ENCODE results near the gene OR2M2.

OR2M2 gene, protein sequence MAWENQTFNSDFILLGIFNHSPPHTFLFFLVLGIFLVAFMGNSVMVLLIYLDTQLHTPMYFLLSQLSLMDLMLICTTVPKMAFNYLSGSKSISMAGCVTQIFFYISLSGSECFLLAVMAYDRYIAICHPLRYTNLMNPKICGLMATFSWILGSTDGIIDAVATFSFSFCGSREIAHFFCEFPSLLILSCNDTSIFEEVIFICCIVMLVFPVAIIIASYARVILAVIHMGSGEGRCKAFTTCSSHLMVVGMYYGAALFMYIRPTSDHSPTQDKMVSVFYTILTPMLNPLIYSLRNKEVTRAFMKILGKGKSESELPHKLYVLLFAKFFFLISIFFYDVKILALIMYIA

DNA sequence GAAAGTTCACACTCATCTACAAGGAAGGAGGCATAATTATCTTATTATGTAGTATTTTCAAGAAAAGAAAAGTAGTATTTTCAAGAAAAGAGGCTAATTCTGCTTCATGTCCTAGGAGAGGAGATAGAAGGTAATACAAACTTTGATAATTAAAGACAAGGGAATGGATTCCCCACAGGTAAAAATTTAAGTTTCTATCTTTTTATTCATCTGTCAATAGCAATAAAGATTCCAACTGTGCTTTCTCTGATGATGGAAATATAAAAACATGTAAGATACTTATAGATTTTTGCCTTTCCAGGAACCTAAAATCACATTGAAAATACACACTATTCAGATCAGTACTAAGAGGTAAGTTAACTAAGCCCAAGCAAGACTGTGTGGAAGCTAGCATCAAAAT, at the start of gene OR2M2:
TSS of gene OR2M2 (plus strand) at position 301 of the 400 bp plus-strand sequence. CDS start 5,165 bp downstream, outside the sequence.
- H3K4me1 ChIP-seq (ENCODE audit: control insufficient read depth, insufficient read depth, low read length, unreplicated experiment): no peaks in the 10 kb centered on the region
- H3K4me3 ChIP-seq (ENCODE audit: low read depth, low read length): no peak within 1 kb of the TSS
- H3K36me3 ChIP-seq (ENCODE audit: insufficient read depth, low read length): no peaks in the 10 kb centered on the region
- H3K27ac ChIP-seq (ENCODE audit: low read depth, low read length): no peak within 1 kb of the TSS
- H3K79me2 ChIP-seq (ENCODE audit: control insufficient read depth, insufficient read depth, low read length, unreplicated experiment): no peaks in the 10 kb centered on the region
- H2AFZ ChIP-seq (ENCODE audit: low read length, unreplicated experiment): no peak within 1 kb of the TSS
- H3K27me3 ChIP-seq (ENCODE audit: insufficient read depth, low read length): no peaks in the 10 kb centered on the region

- Histone ChIP-seq H3K36me3 (ENCODE audit: insufficient read depth, low read length) (no peaks in the 10 kb centered on the region), H3K79me2 (ENCODE audit: control insufficient read depth, insufficient read depth, low read length, unreplicated experiment) (no peaks in the 10 kb centered on the region), H3K4me3 (ENCODE audit: low read depth, low read length) (no peak overlapping the region), H3K4me1 (ENCODE audit: control insufficient read depth, insufficient read depth, low read length, unreplicated experiment) (no peaks in the 10 kb centered on the region), H2AFZ (ENCODE audit: low read length, unreplicated experiment) (no peak overlapping the region), H3K27ac (ENCODE audit: low read depth, low read length) (no peak overlapping the region), H3K27me3 (ENCODE audit: insufficient read depth, low read length) (no peaks in the 10 kb centered on the region)
Observed at GRCh38 chr1:248127653-248128052, 47.0 kb upstream of the OR2M2 start.

GRCh38 chr1:248136811-248137210, 37.8 kb upstream of the OR2M2 start:
- no peak overlapping the region for H3K4me3 ChIP-seq (ENCODE audit: low read depth, low read length)
- H3K4me1 ChIP-seq (ENCODE audit: control insufficient read depth, insufficient read depth, low read length, unreplicated experiment): no peaks in the 10 kb centered on the region
- no peak overlapping the region for H3K27ac ChIP-seq (ENCODE audit: low read depth, low read length)
- H3K27me3 ChIP-seq (ENCODE audit: insufficient read depth, low read length): no peaks in the 10 kb centered on the region
- no peak overlapping the region for H2AFZ ChIP-seq (ENCODE audit: low read length, unreplicated experiment)
- no peaks in the 10 kb centered on the region for H3K36me3 ChIP-seq (ENCODE audit: insufficient read depth, low read length)
- H3K79me2 ChIP-seq (ENCODE audit: control insufficient read depth, insufficient read depth, low read length, unreplicated experiment): no peaks in the 10 kb centered on the region

- no peak overlapping the region for H3K27ac ChIP-seq (ENCODE audit: low read depth, low read length)
- no peaks in the 10 kb centered on the region for H3K27me3 ChIP-seq (ENCODE audit: insufficient read depth, low read length)
- H3K36me3 ChIP-seq (ENCODE audit: insufficient read depth, low read length): no peaks in the 10 kb centered on the region
- H3K4me1 ChIP-seq (ENCODE audit: control insufficient read depth, insufficient read depth, low read length, unreplicated experiment): no peaks in the 10 kb centered on the region
- no peak overlapping the region for H3K4me3 ChIP-seq (ENCODE audit: low read depth, low read length)
- H2AFZ ChIP-seq (ENCODE audit: low read length, unreplicated experiment): no peak overlapping the region
- no peaks in the 10 kb centered on the region for H3K79me2 ChIP-seq (ENCODE audit: control insufficient read depth, insufficient read depth, low read length, unreplicated experiment)
Observed at GRCh38 chr1:248140846-248141245, 33.8 kb upstream of the OR2M2 start.

DNA sequence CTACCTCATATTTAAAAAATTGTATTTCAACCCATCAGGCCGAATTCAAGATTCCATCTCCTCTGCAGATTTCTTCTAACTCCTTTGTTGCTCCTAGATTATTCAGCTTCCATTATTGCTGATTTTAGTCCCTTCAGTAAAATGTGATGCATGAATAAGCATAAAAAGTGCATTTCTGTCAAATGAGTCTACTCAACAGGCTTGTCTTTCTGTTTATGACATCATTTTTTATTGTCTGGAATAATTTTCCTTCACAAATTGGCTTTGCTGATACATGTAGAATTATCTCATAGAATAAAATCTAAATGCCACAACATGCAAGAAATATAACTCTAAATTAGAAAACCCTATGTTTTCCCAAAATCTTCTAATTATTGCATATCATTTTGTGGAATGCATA, 31.3 kb upstream of the OR2M2 start:
- no peak overlapping the region for H3K27ac ChIP-seq (ENCODE audit: low read depth, low read length)
- H3K4me3 ChIP-seq (ENCODE audit: low read depth, low read length): no peak overlapping the region
- H3K79me2 ChIP-seq (ENCODE audit: control insufficient read depth, insufficient read depth, low read length, unreplicated experiment): no peaks in the 10 kb centered on the region
- no peaks in the 10 kb centered on the region for H3K4me1 ChIP-seq (ENCODE audit: control insufficient read depth, insufficient read depth, low read length, unreplicated experiment)
- H2AFZ ChIP-seq (ENCODE audit: low read length, unreplicated experiment): no peak overlapping the region
- H3K36me3 ChIP-seq (ENCODE audit: insufficient read depth, low read length): no peaks in the 10 kb centered on the region
- no peaks in the 10 kb centered on the region for H3K27me3 ChIP-seq (ENCODE audit: insufficient read depth, low read length)

DNA sequence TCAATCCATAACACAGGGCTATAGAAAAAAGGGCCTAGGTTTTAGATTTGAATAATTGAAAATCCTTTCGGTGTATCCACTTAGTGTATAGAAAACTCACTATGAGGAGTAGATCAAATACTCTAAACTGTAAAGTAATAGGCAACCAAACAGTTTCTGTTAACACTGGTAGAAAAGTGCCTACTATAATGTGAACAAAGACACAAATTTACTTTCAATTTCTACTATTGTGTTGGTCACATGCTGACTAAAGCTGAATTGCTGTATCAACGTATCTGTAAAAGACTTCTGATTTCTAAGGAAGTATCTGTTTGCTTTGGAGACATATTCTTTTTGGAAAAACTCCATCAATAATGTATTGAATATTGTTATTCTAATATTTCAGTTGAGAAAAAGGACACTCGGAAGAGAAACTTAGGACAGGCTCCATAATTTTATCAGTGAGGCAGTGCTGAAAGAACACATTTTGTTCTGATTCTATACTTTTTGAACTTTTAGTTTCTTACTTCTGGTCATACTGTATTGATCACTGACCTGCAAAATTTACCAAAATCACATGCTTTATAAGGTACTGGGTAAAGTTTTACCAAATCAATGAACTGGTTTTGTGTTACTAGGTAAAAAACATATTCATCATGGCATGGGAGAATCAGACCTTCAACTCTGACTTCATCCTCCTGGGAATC, 30.0 kb upstream of the OR2M2 start, which contains the start of gene OR2M5:
TSS of gene OR2M5 (plus strand) at position 636 of the 686 bp plus-strand sequence. CDS start at position 636, 0 bp downstream.
- Histone ChIP-seq H3K27ac (ENCODE audit: low read depth, low read length) (no peak within 1 kb of the TSS), H3K79me2 (ENCODE audit: control insufficient read depth, insufficient read depth, low read length, unreplicated experiment) (no peaks in the 10 kb centered on the region), H3K4me1 (ENCODE audit: control insufficient read depth, insufficient read depth, low read length, unreplicated experiment) (no peaks in the 10 kb centered on the region)

GRCh38 chr1:248152056-248152827, 22.4 kb upstream of the OR2M2 start:
- Histone ChIP-seq H3K27me3 (ENCODE audit: insufficient read depth, low read length) (no peaks in the 10 kb centered on the region), H3K4me3 (ENCODE audit: low read depth, low read length) (no peak overlapping the region)

More for the DNA sequence above, 30.0 kb upstream of the OR2M2 start, which contains the start of gene OR2M5:
- H2AFZ ChIP-seq (ENCODE audit: low read length, unreplicated experiment): no peak within 1 kb of the TSS
- no peaks in the 10 kb centered on the region for H3K27me3 ChIP-seq (ENCODE audit: insufficient read depth, low read length)
- no peaks in the 10 kb centered on the region for H3K36me3 ChIP-seq (ENCODE audit: insufficient read depth, low read length)
- no peak within 1 kb of the TSS for H3K4me3 ChIP-seq (ENCODE audit: low read depth, low read length)

DNA sequence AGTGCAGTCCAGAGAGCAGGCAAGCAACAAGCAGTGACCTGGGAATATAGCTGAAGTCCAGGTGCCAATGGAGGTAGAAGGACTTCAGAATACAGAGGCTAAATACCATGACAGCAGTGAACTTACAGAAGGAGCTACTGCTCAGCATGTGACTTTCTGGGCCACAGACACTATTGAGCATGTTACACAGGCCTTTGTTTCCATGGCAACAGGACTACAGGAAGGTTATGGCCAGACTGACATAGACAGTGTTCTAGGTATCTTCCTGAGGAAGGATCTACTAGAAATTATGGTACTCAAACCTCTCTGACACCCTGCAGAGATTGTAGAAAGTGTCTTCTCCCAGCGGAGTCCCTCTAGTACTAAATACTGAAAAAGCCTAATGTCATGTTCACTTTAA, 18.7 kb upstream of the OR2M2 start:
- no peaks in the 10 kb centered on the region for H3K4me1 ChIP-seq (ENCODE audit: control insufficient read depth, insufficient read depth, low read length, unreplicated experiment)
- no peak overlapping the region for H3K27ac ChIP-seq (ENCODE audit: low read depth, low read length)
- H3K4me3 ChIP-seq (ENCODE audit: low read depth, low read length): no peak overlapping the region
- no peaks in the 10 kb centered on the region for H3K36me3 ChIP-seq (ENCODE audit: insufficient read depth, low read length)
- no peaks in the 10 kb centered on the region for H3K27me3 ChIP-seq (ENCODE audit: insufficient read depth, low read length)
- no peaks in the 10 kb centered on the region for H3K79me2 ChIP-seq (ENCODE audit: control insufficient read depth, insufficient read depth, low read length, unreplicated experiment)
- H2AFZ ChIP-seq (ENCODE audit: low read length, unreplicated experiment): no peak overlapping the region

More at GRCh38 chr1:248152056-248152827, 22.4 kb upstream of the OR2M2 start:
- no peaks in the 10 kb centered on the region for H3K36me3 ChIP-seq (ENCODE audit: insufficient read depth, low read length)
- H2AFZ ChIP-seq (ENCODE audit: low read length, unreplicated experiment): no peak overlapping the region
- no peaks in the 10 kb centered on the region for H3K79me2 ChIP-seq (ENCODE audit: control insufficient read depth, insufficient read depth, low read length, unreplicated experiment)
- H3K4me1 ChIP-seq (ENCODE audit: control insufficient read depth, insufficient read depth, low read length, unreplicated experiment): no peaks in the 10 kb centered on the region
- H3K27ac ChIP-seq (ENCODE audit: low read depth, low read length): no peak overlapping the region

GRCh38 chr1:248158758-248159157, 15.9 kb upstream of the OR2M2 start:
- Histone ChIP-seq H3K36me3 (ENCODE audit: insufficient read depth, low read length) (no peaks in the 10 kb centered on the region), H3K27me3 (ENCODE audit: insufficient read depth, low read length) (no peaks in the 10 kb centered on the region), H3K4me3 (ENCODE audit: low read depth, low read length) (no peak overlapping the region), H3K79me2 (ENCODE audit: control insufficient read depth, insufficient read depth, low read length, unreplicated experiment) (no peaks in the 10 kb centered on the region), H3K27ac (ENCODE audit: low read depth, low read length) (no peak overlapping the region), H3K4me1 (ENCODE audit: control insufficient read depth, insufficient read depth, low read length, unreplicated experiment) (no peaks in the 10 kb centered on the region), H2AFZ (ENCODE audit: low read length, unreplicated experiment) (no peak overlapping the region)

GRCh38 chr1:248164031-248164430, 10.6 kb upstream of the OR2M2 start:
- no peak overlapping the region for H2AFZ ChIP-seq (ENCODE audit: low read length, unreplicated experiment)
- H3K4me3 ChIP-seq (ENCODE audit: low read depth, low read length): no peak overlapping the region
- no peaks in the 10 kb centered on the region for H3K27me3 ChIP-seq (ENCODE audit: insufficient read depth, low read length)
- H3K36me3 ChIP-seq (ENCODE audit: insufficient read depth, low read length): no peaks in the 10 kb centered on the region
- no peak overlapping the region for H3K27ac ChIP-seq (ENCODE audit: low read depth, low read length)
- H3K79me2 ChIP-seq (ENCODE audit: control insufficient read depth, insufficient read depth, low read length, unreplicated experiment): no peaks in the 10 kb centered on the region
- H3K4me1 ChIP-seq (ENCODE audit: control insufficient read depth, insufficient read depth, low read length, unreplicated experiment): no peaks in the 10 kb centered on the region

All from ACC112 (cell line).